GM21723 (cell line): Measurements from ENCODE around the gene PKN3.
A peak's percentile ranks its signal among the peaks of the same experiment; 100 is the strongest.
"Not testable (repeated sequence)": the region's sequence is repeated elsewhere in the genome, so short reads cannot be mapped to it uniquely, and the experiment has no call there.

Experiments used
- ATAC-seq: cut with Tn5 transposase; IDR thresholded peaks from one replicate; pipeline ENCODE4 v1.9.1; 2021; ENCODE audit warnings: mild to moderate bottlenecking, moderate library complexity; ENCODE audit not compliant: unreplicated experiment

PKN3 gene

DNA sequence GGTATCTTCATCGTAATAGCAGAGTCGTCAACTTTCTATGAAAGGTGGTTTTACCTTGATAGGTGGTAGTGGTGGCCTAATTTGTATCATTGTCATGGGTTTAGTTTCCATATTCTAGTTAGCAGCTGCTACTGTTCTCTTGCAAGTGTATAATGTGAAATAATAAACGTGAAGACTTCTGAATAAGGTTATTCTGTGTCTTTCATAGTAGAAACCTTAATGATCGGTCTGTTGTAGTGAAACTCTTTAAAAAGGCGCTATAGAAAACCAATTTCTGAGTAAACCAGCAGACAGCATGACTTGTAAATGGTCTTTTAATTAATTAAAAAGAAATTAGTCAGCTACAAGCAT is 11.6 kb upstream of the PKN3 start:
- ATAC-seq: no peak

DNA sequence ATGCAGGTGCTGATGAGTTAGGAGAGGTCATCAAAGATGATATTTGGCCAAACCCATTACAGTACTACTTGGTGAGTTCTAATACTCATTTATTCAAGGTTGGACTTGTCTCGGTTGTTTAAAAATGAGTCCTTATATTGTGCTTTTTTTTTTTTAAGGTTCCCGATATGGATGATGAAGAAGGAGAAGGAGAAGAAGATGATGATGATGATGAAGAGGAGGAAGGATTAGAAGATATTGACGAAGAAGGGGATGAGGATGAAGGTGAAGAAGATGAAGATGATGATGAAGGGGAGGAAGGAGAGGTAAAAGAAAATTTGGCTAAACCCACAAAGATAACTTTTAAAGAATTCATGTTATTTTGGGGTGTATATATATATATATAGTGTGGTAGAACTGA is 8.6 kb upstream of the PKN3 start:
- ATAC-seq: not testable (repeated sequence)

DNA sequence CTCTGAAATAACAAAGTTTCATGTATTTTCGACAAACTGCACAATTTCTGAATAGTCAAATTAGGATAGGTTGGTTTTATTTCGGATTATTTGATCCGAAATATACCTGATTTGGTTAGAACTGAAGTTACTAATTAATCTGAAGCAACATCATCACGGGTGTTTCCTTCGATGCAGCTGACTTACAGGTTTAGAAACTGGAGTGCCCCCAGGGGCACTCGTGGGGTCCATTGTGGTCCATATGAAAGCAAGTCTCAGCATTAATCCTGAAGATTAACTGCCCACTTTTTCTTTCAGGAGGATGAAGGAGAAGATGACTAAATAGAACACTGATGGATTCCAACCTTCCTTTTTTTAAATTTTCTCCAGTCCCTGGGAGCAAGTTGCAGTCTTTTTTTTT is 8.0 kb upstream of the PKN3 start:
- no peak for ATAC-seq

DNA sequence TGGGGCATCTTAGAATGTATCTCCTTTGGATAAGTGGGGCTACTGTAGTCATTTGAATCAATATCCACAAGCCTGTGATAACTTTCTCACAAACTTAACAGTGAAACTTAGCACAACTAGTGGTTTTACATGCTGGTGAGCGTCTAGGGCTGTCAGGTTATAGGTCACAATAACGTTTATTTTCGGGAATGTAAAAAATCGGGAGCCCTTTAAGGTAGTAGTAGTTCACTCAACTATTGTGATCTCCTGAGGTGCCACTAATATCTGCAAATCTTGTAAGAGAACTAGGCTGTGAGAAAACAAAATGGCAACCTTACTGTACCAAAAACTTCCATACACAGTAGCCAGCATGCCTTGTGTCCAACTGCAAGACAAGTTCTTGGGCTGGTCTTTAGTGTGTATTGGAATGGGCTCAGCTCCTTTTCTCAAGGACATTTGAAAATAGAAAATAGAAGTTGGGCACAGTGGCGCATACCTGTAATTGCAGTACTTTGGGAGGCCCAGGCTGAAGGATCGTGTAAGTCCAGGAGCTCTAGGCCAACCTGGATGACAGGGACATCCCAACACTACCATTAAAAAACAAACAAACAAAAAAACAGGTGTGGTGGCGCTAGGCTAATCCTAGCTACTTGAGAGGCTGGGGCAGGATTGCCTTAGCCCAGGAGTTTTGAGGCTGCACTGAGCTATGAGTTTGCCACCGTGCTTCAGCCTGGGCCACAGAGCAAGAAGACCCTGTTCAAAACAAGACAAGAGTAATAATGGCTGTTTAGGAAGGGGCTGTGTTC is 5.2 kb upstream of the PKN3 start:
- ATAC-seq: no peak

DNA sequence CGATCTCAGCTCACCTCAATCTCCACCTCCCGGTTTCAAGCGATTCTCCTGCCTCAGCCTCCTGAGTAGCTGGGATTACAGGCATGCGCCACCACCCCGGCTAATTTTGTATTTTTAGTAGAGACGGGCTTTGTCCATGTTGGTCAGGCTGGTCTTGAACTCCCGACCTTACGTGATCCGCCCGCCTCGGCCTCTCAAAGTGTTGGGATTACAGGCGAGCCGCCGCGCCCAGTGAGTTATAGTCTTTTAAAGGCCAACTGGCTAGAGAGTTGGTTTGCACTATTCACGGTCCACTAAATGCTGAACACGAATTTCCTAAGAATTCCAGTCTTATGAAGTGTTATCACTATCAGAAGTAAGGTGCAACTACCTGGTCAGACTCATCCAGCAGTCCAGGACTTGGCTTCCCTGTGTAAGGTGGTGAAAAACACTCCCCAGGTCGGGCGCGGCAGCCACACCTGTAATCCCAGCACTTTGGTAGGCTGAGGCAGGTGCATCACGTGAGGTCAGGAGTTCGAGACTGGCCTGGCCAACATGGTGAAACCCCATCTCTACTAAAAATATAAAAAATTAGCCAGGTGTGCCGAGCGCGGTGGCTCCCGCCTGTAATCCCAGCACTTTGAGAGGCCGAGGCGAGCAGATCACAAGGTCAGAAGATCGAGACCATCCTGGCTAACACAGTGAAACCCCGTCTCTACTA is 3.1 kb upstream of the PKN3 start:
- ATAC-seq: not testable (repeated sequence)

DNA sequence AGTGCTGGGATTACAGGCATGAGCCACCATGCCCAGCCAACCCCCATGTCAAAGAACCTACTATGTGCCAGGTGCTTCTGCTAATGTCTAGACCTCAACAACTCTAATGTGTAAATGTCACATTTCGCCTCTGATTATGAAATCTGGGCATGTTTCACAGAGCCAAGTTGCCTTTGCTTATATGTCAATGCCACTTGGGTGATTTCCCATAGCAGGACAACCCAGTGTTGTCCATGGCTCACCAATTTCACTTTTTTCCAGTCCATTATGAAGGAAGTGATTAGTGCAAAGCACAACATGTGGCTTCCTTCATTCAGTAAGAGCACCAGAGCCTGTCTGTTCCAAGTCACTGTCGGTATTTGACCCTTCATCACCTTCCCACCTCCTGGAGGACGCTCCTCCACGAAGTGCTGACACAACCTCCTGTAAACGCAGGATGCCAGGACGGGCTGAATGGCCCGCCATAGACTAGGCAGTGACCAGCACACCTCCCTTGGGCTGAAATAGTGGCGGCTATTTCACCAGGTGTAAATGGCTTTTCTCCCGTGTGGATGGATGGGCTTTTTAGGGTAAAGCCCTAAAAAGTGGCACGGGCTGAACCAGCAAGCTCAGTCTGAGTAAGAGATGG is 962 bp upstream of the PKN3 start:
- ATAC-seq: no peak

DNA sequence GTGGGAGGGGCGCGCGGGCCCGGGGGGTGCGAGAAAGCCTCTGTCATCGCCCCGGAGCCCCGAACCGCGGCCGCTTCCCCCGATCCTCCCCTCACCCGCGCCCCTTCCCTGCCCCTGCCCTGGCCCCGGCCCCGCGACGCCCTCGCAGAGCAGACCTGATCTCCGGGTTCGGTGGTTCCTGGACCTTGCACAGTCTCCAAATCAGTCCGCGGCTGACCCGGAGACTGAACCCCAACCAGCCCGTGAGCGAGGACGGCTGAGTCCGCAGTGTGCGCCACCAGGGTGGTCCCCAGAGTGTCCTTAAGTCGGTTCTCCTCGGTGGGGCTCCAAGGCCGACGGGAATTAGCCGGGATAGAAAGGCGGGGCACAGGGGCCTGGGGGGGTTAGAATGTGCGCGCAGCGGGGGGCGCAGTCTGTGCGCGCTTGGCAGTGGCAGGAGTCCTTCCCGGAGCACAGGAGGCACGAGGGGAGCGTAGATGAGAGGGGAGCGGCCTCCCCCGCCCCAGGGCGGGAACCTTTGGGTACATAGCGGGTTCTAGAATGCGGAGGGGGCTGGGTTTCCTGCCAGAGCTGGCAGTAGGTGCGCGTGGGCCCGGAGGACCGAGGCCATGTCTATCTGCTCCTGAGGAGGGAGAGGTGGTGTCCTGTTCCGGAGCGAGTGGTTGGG is 779 bp downstream of the PKN3 start:
- peak; percentile 20 for ATAC-seq

DNA sequence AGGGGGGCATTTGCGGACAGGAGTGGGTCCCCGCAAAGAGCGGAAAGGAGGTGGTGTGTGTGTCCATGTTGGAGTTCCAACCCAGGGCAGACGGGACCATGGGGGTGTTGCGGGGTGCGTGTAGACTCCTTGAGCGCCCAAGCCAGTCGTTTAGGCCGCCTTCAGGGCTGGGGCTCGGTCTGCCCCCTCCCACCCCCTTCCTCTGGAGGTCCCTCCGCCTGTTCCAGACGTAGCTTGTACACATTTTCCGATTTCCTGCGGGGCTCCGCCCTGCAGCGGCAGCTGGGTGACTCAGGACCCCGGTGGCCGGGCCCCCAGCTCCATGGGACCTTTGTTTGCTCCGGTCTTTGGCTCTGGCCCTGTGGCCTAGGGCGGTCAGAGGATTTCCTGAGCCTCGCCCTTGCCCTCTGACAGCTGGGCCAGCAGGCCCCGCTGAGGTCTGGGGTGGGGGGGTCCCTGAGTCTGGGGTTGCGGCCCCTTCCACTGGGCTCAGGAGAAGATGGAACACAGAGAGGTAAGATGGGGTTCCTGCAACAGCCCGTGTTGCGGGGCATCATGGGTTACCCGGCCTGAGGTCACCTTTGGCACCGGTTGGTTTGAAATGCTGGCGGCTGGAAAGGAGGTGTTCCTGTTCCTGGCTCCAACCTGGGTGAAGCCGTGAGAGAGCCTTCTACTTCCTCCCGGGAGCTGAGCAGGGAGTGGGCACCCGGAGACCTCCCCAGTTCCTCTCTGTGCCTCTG is 1.5 kb downstream of the PKN3 start:
- no peak for ATAC-seq

DNA sequence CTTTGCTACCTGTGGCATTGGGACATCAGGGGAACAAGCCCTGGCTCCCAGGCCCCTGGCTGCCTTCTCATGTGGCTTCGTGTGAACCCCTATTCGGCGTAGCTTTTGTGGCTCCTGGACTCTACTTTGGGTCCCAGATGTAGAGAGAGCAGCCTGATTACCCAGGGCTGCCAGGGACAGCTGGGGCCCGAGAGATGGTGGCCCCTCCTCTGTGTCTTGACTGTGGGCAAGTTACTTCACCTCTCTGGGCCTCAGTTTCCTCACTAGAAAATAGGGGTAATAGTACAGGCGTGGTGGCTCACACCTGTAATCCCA is 2.0 kb downstream of the PKN3 start:
- ATAC-seq: no peak

DNA sequence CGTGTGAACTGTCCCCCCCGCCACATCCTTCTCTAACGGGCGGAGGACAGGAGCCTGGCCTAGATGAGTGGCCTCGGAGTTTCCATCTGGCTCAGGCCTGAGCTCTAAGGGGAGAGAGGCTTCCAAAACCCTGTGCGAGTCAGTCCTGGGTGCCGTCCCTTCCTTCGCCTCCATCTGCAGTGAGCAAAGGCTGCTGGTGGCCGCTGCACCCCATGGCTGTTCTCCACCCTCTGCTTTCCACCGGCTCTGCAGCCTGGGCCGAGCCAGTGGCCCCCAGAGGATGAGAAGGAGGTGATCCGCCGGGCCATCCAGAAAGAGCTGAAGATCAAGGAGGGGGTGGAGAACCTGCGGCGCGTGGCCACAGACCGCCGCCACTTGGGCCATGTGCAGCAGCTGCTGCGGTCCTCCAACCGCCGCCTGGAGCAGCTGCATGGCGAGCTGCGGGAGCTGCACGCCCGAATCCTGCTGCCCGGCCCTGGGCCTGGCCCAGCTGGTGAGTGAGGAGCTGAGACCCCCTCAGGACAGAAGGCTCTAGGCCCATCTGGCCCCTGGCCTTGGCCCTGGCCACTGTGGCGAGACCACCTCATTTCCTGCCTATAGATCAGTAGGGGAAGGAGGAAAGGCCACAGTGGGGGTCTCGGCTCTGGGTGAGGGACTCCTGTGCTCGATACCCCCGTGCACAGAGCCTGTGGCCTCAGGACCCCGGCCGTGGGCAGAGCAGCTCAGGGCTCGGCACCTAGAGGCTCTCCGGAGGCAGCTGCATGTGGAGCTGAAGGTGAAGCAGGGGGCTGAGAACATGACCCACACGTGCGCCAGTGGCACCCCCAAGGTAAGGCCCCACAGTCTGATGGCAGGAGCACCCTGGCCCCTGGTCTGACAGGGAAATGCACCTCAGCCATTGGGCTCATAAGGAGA is 3.0 kb downstream of the PKN3 start:
- no peak for ATAC-seq

DNA sequence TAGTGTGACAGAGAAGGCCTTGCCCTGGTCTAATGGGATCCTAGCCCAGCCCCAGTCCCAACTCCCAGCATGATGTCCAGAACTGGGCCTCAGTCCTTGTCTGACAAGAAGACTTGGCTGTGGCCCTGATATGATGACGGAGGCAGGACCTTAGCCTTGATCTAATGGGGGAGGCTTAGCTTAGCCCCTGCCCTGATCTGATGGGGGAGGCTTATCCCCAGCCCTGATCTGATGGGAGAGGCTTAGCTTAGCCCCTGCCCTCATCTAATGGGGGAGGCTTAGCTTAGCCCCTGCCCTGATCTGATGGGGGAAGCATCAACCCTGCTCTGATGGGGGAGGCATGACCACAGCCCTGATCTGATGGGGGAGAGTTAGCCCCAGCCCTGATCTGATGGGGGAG is 3.7 kb downstream of the PKN3 start:
- ATAC-seq: no peak

DNA sequence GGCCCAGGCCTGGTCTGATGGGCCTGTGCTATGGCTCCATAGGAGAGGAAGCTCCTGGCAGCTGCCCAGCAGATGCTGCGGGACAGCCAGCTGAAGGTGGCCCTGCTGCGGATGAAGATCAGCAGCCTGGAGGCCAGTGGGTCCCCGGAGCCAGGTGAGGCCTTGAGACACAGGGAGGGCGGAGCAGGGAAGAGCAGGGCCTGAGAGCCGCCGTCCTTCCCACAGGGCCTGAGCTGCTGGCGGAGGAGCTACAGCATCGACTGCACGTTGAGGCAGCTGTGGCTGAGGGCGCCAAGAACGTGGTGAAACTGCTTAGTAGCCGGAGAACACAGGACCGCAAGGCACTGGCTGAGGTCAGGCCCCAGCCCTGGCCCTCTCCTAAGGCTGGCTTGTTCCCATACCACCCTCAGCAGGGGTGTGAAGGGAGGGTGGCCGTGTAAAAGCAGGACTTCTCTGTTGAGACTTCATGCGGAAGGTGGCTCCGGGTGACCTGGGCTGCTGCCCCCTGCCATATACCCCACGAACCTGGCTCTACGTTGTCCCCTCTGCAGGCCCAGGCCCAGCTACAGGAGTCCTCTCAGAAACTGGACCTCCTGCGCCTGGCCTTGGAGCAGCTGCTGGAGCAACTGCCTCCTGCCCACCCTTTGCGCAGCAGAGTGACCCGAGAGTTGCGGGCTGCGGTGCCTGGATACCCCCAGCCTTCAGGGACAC is 4.5 kb downstream of the PKN3 start:
- ATAC-seq: no peak

DNA sequence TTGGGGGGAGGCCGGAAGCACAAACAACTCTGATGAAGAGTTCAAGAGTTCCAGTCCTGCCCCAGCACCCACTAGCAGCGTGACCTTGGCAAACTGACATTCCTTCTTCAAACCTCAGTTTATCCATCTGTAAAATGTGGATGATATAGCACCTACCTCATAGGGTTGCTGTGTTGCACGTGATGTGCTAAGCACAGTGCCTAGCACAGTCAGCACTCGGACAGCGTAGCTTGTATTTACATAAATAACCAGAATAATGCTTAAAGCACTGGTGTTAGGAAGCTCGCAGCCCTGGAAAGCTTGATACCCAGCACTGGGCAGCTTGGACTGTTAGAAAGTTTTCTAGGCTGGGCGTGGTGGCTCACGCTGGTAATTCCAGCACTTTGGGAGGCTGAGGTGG is 5.1 kb downstream of the PKN3 start:
- no peak for ATAC-seq

DNA sequence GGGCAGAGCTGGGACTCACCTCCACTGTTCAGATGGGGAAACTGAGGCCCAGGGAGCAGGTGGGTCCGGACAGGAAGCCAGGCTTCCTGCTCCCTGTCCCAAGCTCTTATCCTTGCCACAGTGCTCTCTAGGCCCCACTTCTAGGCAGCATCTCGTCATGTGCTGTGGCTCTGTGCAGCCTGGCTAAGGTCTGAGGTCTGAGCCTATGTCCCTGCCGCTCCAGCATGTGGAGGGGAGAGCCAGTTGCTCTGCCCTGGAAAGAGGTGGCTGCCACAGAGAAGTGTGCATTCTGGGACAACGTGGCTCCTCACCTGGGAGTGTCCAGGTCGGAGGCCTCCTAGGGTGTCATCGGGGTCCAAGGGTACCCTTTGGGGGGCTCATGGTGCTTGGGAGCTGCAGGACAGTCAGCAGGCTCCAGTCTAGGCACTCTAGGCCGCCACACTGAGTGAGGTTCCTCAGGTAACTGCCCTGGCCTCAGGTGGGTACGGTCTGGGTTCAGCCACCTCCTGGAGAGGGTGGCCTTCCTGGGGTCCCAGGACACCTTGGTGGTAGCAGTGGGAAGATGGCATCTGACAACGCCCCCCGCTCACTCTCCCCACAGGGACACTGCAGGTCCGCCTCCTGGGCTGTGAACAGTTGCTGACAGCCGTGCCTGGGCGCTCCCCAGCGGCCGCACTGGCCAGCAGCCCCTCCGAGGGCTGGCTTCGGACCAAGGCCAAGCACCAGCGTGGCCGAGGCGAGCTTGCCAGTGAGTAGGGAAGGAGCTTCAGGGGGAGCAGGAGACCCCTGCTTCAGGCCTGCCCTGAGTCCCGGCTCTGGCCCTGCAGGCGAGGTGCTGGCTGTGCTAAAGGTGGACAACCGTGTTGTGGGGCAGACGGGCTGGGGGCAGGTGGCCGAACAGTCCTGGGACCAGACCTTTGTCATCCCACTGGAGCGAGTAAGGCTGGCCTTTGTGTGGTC is 10.4 kb downstream of the PKN3 start:
- no peak for ATAC-seq

DNA sequence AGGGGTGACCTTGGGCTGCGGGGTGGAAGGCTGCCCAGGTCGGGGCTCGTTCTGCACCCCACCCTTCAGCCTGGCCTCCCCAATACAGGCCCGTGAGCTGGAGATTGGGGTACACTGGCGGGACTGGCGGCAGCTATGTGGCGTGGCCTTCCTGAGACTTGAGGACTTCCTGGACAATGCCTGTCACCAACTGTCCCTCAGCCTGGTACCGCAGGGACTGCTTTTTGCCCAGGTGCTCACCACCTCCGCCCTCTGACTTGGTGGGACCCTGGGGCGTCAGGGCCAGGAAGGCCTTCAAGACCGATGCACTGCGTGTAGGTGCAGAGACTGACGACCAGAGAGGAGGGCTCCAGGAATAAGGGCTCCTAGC is 11.1 kb downstream of the PKN3 start:
- ATAC-seq: no peak

DNA sequence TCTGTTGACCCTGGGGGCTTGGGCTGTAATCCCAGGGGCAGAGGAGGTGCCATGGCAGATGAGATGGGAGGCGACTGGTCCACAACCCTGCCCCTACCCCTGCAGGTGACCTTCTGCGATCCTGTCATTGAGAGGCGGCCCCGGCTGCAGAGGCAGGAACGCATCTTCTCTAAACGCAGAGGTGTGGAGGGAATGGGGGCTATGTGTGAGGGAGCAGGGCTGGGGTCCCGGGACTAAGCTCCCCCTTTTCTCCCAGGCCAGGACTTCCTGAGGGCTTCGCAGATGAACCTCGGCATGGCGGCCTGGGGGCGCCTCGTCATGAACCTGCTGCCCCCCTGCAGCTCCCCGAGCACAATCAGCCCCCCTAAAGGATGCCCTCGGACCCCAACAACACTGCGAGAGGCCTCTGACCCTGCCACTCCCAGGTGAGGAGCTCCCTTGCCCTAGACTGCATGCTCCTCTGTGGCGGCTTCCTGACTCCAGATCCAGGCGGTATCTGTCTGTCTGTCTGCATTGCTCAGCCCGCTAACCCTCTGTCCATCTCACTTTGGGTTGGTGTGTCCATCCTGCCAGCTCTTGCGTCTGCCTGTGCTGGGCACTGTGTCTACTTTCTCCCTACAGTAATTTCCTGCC is 11.8 kb downstream of the PKN3 start:
- ATAC-seq: no peak

DNA sequence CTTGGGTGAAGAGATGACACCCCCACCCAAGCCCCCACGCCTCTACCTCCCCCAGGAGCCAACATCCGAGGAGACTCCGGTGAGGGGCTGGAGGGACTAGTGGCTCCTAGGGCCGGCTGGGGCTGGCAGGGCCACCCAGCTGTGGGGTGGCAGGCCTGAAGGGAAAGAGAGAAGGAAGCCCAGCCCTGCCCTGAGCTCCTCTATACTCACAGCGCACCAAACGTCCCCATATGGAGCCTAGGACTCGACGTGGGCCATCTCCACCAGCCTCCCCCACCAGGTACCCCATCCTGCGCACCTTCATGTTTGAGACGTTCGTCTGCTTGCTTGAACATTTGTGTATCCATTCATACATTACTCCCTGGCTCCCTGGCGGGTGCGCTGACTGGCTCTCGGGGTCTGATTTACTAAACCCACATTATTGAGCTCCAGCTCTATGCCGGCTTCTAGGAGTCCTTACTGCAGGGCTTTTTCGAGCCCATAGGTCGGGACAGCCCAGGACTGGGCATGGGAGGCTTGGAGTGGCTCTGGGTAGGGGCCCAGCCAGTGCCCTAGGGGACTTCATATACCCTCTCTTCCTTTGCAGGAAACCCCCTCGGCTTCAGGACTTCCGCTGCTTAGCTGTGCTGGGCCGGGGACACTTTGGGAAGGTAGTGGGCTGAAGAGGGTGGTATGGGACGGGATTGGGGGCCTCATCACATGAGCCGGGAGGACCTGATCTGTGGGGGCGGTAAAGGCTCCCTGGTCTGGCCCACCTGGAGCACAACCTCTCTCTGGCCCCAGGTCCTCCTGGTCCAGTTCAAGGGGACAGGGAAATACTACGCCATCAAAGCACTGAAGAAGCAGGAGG is 12.5 kb downstream of the PKN3 start:
- ATAC-seq: no peak
